H1 (cell line): ENCODE results near the gene IL12B.

Experiments
- ASH2L ChIP-seq: fragments of 200-600, 300-600 bp; sonication (generic); IDR thresholded peaks from one replicate; pipeline ENCODE4 v1.7.1; 2017; ENCODE audit warnings: low read length
- EP300 ChIP-seq, 2 experiments: IDR thresholded peaks; 1 replicate in 1 of 2; 2 replicates in 1 of 2; pipeline ENCODE4 v1.6.1; 2011 to 2012; ENCODE audit warnings: low read depth in 2 of 2, low read length in 2 of 2, mild to moderate bottlenecking in 2 of 2, borderline replicate concordance in 1 of 2, inconsistent platforms in 1 of 2, moderate library complexity in 1 of 2
- EZH2 ChIP-seq: fragments of 200-600 bp; sonication (generic); IDR thresholded peaks from 2 replicates; pipeline ENCODE4 v1.7.1; 2012; ENCODE audit warnings: low read depth, mild to moderate bottlenecking, moderate library complexity, low read length, inconsistent platforms; ENCODE audit not compliant: severe bottlenecking
- MAFK ChIP-seq: IDR thresholded peaks from 2 replicates; pipeline ENCODE4 v1.6.1; 2012; ENCODE audit warnings: low read depth, mild to moderate bottlenecking, improper control_type of control experiment, low read length
- POLR2A ChIP-seq, 2 experiments: IDR thresholded peaks; 1 replicate in 1 of 2; 2 replicates in 1 of 2; pipeline ENCODE4 v1.6.1; 2011; ENCODE audit warnings: low read depth in 2 of 2, low read length in 2 of 2, mild to moderate bottlenecking in 2 of 2; ENCODE audit errors: control extremely low read depth in 1 of 2
- POLR2AphosphoS5 ChIP-seq: IDR thresholded peaks from 2 replicates; pipeline ENCODE4 v1.6.1; 2011; ENCODE audit warnings: low read depth, low read length
- RAD21 ChIP-seq, 2 experiments: IDR thresholded peaks in 1 of 2; conservative IDR thresholded peaks in 1 of 2; 2 replicates each; pipeline ENCODE4 v1.6.1; 2011; ENCODE audit warnings: low read depth in 2 of 2, low read length in 2 of 2, improper control_type of control experiment in 1 of 2, inconsistent platforms in 1 of 2, mild to moderate bottlenecking in 1 of 2, moderate library complexity in 1 of 2
- SIN3A ChIP-seq, 2 experiments: IDR thresholded peaks in 1 of 2; conservative IDR thresholded peaks in 1 of 2; 2 replicates each; pipeline ENCODE4 v1.6.1; 2011 to 2012; ENCODE audit warnings: low read length in 2 of 2, improper control_type of control experiment in 1 of 2, low read depth in 1 of 2, mild to moderate bottlenecking in 1 of 2
- SP1 ChIP-seq: IDR thresholded peaks from 2 replicates; pipeline ENCODE4 v1.6.1; 2011; ENCODE audit warnings: low read depth, low read length
- TEAD4 ChIP-seq: IDR thresholded peaks from 2 replicates; pipeline ENCODE4 v1.6.1; 2012; ENCODE audit warnings: low read depth, low read length, inconsistent platforms, mixed read lengths
- YY1 ChIP-seq: IDR thresholded peaks from 2 replicates; pipeline ENCODE4 v1.6.1; 2011; ENCODE audit warnings: low read depth, mild to moderate bottlenecking, low read length
- TF ChIP-seq, protein P1 (sequence below), 3 experiments: IDR thresholded peaks; 1 replicate in 2 of 3; 2 replicates in 1 of 3; pipeline versions ENCODE4 v1.5.1 to v1.6.1; 2011; ENCODE audit warnings: low read length in 3 of 3, mild to moderate bottlenecking in 3 of 3, inconsistent platforms in 2 of 3, low read depth in 1 of 3, moderate library complexity in 1 of 3; ENCODE audit not compliant: insufficient read depth in 1 of 3; ENCODE audit errors: control extremely low read depth in 1 of 3

DNA sequence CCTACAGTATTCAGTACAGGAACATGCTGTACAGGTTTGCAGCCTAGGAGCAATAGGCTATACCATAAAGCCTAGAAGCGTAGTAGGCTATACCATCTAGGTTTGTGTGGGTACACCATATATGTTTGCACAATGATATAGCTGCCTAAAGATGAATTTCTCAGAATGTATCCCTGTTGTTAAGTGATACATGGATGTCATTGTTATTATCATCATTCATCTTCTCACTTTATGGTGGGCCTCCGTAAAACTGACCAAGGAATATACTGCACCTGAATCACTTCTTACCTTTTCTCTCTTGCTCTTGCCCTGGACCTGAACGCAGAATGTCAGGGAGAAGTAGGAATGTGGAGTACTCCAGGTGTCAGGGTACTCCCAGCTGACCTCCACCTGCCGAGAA is 11.8 kb downstream of the IL12B start:
- TF ChIP-seq SIN3A (conservative IDR thresholded peaks at IDR 0.05 in 1 of 2, IDR thresholded peaks at IDR 0.05 in 1 of 2; ENCODE audit: low read depth in 1 of 2, low read length in 2 of 2) (no peak), ASH2L (no peak), TEAD4 (no peak), EP300 (IDR thresholded peaks at IDR 0.05; ENCODE audit: borderline replicate concordance in 1 of 2, low read depth in 2 of 2, low read length in 2 of 2) (no peak), POLR2A (IDR thresholded peaks at IDR 0.05; ENCODE audit: control extremely low read depth in 1 of 2, low read depth in 2 of 2, low read length in 2 of 2) (no peak), RAD21 (IDR thresholded peaks at IDR 0.05 in 1 of 2, conservative IDR thresholded peaks at IDR 0.05 in 1 of 2; ENCODE audit: low read depth in 2 of 2, low read length in 2 of 2) (no peak), YY1 (no peak), MAFK (no peak), SP1 (no peak), EZH2 (no peak), POLR2AphosphoS5 (no peak)
- TF ChIP-seq, protein P1, sequence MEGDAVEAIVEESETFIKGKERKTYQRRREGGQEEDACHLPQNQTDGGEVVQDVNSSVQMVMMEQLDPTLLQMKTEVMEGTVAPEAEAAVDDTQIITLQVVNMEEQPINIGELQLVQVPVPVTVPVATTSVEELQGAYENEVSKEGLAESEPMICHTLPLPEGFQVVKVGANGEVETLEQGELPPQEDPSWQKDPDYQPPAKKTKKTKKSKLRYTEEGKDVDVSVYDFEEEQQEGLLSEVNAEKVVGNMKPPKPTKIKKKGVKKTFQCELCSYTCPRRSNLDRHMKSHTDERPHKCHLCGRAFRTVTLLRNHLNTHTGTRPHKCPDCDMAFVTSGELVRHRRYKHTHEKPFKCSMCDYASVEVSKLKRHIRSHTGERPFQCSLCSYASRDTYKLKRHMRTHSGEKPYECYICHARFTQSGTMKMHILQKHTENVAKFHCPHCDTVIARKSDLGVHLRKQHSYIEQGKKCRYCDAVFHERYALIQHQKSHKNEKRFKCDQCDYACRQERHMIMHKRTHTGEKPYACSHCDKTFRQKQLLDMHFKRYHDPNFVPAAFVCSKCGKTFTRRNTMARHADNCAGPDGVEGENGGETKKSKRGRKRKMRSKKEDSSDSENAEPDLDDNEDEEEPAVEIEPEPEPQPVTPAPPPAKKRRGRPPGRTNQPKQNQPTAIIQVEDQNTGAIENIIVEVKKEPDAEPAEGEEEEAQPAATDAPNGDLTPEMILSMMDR (IDR thresholded peaks at IDR 0.05; ENCODE audit: control extremely low read depth in 1 of 3, insufficient read depth in 1 of 3, low read depth in 1 of 3, low read length in 3 of 3): no peak
